Measurements from ENCODE around the gene TBC1D10B. TPM values are rescaled to one million over a fixed set of nuclear protein-coding genes. Genes with fewer than 3 reads are reported as not detected.

Gene TBC1D10B
- total and polyA plus RNA-seq, 2 donors (not counting 1 experiment from before 2014, with no cell fraction given): 23.5 to 58.0 TPM

GRCh38 chr16:30368122-30368791, 2.0 kb downstream of the TBC1D10B start:
- DNase-seq (peak; percentile 17), ATAC-seq (ENCODE audit: low read depth) (no peak)
- Histone ChIP-seq H3K4me2 (replicated peaks; ENCODE audit: low read depth, low read length, poor library complexity, severe bottlenecking) (peak overlapping the region; percentile 93), H3K27ac (ENCODE audit: low read length in 2 of 2) (peak overlapping the region in 1 of 2 donors; percentile 65), H3K36me3 (replicated peaks in 1 of 2; ENCODE audit: control extremely low read depth in 1 of 2, control insufficient read depth in 1 of 2, extremely low read depth in 1 of 2, insufficient read depth in 2 of 2, low read length in 1 of 2) (peaks cover 0 to 21% of the 10 kb centered on the region in 2 experiments), H2AFZ (ENCODE audit: insufficient read depth, low read depth, low read length, poor library complexity, severe bottlenecking) (no peak overlapping the region), H3K9ac (ENCODE audit: low read length) (peak overlapping the region; percentile 74), H3K9me3 (ENCODE audit: control extremely low read depth in 1 of 3, control insufficient read depth in 2 of 3, insufficient read depth in 1 of 3, low read length in 2 of 3) (no peaks in the 10 kb centered on the region), H4K20me1 (ENCODE audit: control insufficient read depth, insufficient read depth, low read length, poor library complexity, severe bottlenecking) (peaks cover 50% of the 10 kb centered on the region), H3K27me3 (replicated peaks in 1 of 4; ENCODE audit: control extremely low read depth in 1 of 4, control insufficient read depth in 3 of 4, insufficient read depth in 4 of 4, low read length in 3 of 4) (no peaks in the 10 kb centered on the region), H3K4me3 (ENCODE audit: control extremely low read depth in 1 of 5, extremely low read depth in 1 of 5, insufficient read depth in 1 of 5, low read depth in 2 of 5, low read length in 4 of 5) (peak overlapping the region; percentile 46 to 77 (median 70)), H3K79me2 (ENCODE audit: control insufficient read depth, insufficient read depth, low read length) (peaks cover 61% of the 10 kb centered on the region), H3K4me1 (ENCODE audit: control insufficient read depth in 2 of 2, insufficient read depth in 2 of 2, low read length in 2 of 2) (peaks cover 25 to 35% of the 10 kb centered on the region in 2 donors)
- TF ChIP-seq CTCF (IDR thresholded peaks at IDR 0.05): no peak
- TF ChIP-seq EZH2 (IDR thresholded peaks at IDR 0.05; ENCODE audit: borderline replicate concordance, insufficient read depth, low read depth, low read length, poor library complexity, severe bottlenecking): no peak
- no peaks in the 10 kb centered on the region for H3K9me3 Mint-ChIP-seq (ENCODE audit: insufficient read depth)
- no peaks in the 10 kb centered on the region for H3K27me3 Mint-ChIP-seq
- ChIA-PET POLR2A (interaction anchor here (1.3 kb wide), 1 partner anchor 12 kb away, joined by 4 read pairs; no protein-coding TSS in a partner anchor), CTCF (interaction anchor here (0.8 to 1.2 kb wide), 2 partner anchors 12 to 41 kb away, joined by 4 read pairs; no protein-coding TSS in a partner anchor)
- WGBS (ENCODE audit: insufficient coverage): 29% methylated on average over 4 of the region's 8 CpGs
- peak overlapping the region; percentile 83 for H3K4me3 Mint-ChIP-seq
- peak overlapping the region; percentile 72 for H3K27ac Mint-ChIP-seq
- H3K4me1 Mint-ChIP-seq: peaks cover 48% of the 10 kb centered on the region
- intact Hi-C loops (cut with micrococcal nuclease): no loop called here
